Stimulated activated naive CD8-positive, alpha-beta T cell treated with anti-CD3 and anti-CD28 coated beads, Interleukin-15, Interleukin-2, amounts not matched to agents 100 ng/mL and 50 ng/mL, for 24 hours (primary cell): ENCODE results near the gene SEC22C.
"Not testable (repeated sequence)": the region's sequence is repeated elsewhere in the genome, so short reads cannot be mapped to it uniquely, and the experiment has no call there.

Experiments used
- H3K27ac Mint-ChIP-seq: one replicate; pipeline ENCODE4 v1.8.0; 2021; ENCODE audit warnings: mild to moderate bottlenecking, mixed read lengths
- H3K27me3 Mint-ChIP-seq: one replicate; pipeline ENCODE4 v1.8.0; 2021; ENCODE audit warnings: mixed read lengths
- H3K36me3 Mint-ChIP-seq: one replicate; pipeline ENCODE4 v1.8.0; 2021; ENCODE audit warnings: low read depth, mixed read lengths
- H3K4me1 Mint-ChIP-seq: one replicate; pipeline ENCODE4 v1.8.0; 2021; ENCODE audit warnings: low read depth, mixed read lengths
- H3K4me3 Mint-ChIP-seq: one replicate; pipeline ENCODE4 v1.8.0; 2021; ENCODE audit warnings: mild to moderate bottlenecking, mixed read lengths
- H3K9me3 Mint-ChIP-seq: one replicate; pipeline ENCODE4 v1.8.0; 2021; ENCODE audit warnings: mixed read lengths

The SEC22C gene, protein sequence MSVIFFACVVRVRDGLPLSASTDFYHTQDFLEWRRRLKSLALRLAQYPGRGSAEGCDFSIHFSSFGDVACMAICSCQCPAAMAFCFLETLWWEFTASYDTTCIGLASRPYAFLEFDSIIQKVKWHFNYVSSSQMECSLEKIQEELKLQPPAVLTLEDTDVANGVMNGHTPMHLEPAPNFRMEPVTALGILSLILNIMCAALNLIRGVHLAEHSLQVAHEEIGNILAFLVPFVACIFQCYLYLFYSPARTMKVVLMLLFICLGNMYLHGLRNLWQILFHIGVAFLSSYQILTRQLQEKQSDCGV

DNA sequence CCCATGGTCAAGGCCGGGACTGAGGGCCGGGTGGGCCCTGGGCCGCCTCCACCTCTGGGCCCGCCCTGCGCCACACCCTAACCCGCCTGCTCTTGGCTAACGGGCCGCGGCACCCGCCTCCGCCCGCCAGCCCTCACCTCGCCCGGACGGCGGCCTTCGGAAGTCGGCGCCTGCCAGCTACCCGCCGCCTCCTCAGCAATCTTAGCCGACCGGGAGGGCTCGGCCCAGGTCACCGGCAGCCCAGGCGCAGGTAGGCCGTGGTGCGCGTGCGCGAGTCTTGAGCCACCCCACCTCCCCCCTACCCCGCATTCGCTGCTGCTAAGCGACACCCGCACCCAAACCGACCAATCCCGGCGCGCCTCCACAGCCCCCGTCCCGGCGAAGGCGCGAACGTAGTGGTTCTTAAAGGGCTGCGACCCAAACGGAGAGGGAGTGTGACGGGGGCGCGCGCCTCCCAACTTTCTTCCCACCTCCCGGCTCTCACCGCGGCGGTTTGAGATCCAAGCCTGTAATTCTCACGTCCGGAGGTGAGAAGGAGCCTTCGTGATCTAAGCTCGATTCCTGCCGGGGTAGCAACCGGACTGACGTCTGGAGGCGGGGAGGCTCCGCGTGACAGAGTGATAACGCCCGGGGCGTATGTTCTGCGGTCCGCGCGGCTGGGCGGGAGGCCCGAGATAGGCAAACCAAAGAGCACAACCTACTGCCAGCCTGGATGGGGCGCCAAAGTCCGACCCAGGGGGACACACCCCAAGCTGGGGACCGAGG, at the start of gene SEC22C:
Gene SEC22C (minus strand): TSS at position 259 of the 765 bp plus-strand sequence. CDS start 12,921 bp downstream, outside the sequence.
- Mint-ChIP-seq H3K4me3 (peak within 1 kb of the TSS; percentile 84), H3K9me3 (no peaks in the 10 kb centered on the region), H3K27me3 (no peaks in the 10 kb centered on the region), H3K27ac (peak within 1 kb of the TSS; percentile 81), H3K4me1 (peaks cover 50% of the 10 kb centered on the region), H3K36me3 (peaks cover 12% of the 10 kb centered on the region)

DNA sequence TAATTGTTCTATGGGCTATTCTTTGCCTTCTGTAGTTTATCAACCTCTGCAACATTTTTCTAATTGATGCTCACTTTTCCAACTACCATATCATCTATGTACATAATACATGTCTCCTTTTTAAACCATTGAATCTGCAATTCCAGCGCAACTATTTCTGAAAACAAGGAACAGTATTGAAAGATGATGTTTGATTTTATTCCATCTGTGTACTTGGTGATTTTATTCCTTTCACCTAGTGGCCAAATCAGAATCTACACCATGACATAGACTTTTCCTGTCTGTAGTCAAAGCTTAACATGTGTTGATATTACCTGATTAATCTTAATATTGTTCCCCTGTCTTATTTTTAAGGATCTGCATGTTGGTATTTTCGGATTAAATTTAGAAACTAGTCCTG, 31.7 kb upstream of the SEC22C start:
- H3K4me3 Mint-ChIP-seq: no peak overlapping the region
- H3K9me3 Mint-ChIP-seq: no peaks in the 10 kb centered on the region
- H3K27me3 Mint-ChIP-seq: no peaks in the 10 kb centered on the region
- peaks cover 57% of the 10 kb centered on the region for H3K4me1 Mint-ChIP-seq
- H3K36me3 Mint-ChIP-seq: peaks cover 41% of the 10 kb centered on the region
- peak overlapping the region; percentile 5 for H3K27ac Mint-ChIP-seq

DNA sequence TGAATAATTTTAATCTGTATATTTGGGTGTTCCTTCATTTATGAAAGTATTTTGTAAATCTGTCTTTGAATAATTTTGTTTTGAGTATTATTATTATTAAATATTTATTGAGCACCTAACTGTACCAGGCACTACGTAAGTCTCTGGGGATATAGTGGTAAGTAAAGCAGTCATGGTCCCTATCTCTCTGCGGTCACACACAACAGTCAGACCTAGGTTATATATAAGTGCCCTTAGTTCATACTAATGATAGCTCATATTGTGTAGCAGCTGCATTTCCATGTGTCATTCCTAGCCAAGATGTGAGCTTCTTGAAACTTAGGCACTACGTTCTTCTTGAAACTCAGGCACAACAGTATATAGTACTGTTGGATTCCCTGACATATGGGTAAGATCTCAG, 31.2 kb upstream of the SEC22C start:
- H3K36me3 Mint-ChIP-seq: peaks cover 41% of the 10 kb centered on the region
- no peaks in the 10 kb centered on the region for H3K9me3 Mint-ChIP-seq
- no peak overlapping the region for H3K4me3 Mint-ChIP-seq
- H3K27ac Mint-ChIP-seq: no peak overlapping the region
- H3K27me3 Mint-ChIP-seq: no peaks in the 10 kb centered on the region
- peaks cover 57% of the 10 kb centered on the region for H3K4me1 Mint-ChIP-seq

DNA sequence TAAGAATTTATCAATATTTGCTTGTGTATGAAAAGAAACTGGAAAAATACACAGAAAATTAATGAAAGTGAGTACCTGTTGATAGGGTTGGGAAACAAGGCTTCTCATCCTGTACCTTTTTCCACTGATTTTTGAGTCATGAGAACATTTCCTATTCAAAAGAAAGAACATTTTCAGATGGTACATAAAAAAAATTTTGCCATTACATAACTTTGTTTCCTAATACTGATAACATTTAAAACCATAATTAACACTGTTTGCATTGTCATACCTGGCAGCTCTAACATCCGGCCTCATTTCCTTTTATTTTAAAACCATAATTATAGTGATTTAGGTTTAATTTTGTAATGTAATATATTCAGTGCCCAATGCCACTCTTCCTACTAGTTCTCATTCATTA, 30.4 kb upstream of the SEC22C start:
- Mint-ChIP-seq H3K4me1 (peaks cover 59% of the 10 kb centered on the region), H3K27ac (no peak overlapping the region)

DNA sequence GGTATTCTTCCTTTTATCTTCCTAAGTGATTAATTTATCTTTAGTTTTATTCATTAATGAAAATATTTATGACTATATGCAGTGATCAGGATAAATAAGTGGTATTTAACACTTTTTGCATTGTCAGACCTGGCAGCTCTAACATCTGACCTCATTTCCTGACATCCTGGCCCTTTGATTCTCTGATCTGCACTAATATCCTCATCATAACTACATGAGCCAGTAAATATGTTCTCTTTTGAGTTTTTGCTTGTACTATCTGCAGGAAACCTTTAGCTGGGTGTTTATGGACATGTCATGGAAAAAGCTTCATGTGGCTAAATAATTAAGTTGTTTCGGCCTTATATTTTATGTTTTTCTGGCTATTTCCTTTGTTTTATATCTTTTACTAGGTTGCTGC, 29.2 kb upstream of the SEC22C start:
- H3K27ac Mint-ChIP-seq: peak overlapping the region; percentile 17
- H3K4me1 Mint-ChIP-seq: peaks cover 65% of the 10 kb centered on the region
- no peaks in the 10 kb centered on the region for H3K9me3 Mint-ChIP-seq
- H3K36me3 Mint-ChIP-seq: peaks cover 47% of the 10 kb centered on the region
- no peak overlapping the region for H3K4me3 Mint-ChIP-seq
- no peaks in the 10 kb centered on the region for H3K27me3 Mint-ChIP-seq

More for the DNA sequence above, 30.4 kb upstream of the SEC22C start:
- Mint-ChIP-seq H3K9me3 (no peaks in the 10 kb centered on the region), H3K4me3 (no peak overlapping the region), H3K27me3 (no peaks in the 10 kb centered on the region), H3K36me3 (peaks cover 43% of the 10 kb centered on the region)

DNA sequence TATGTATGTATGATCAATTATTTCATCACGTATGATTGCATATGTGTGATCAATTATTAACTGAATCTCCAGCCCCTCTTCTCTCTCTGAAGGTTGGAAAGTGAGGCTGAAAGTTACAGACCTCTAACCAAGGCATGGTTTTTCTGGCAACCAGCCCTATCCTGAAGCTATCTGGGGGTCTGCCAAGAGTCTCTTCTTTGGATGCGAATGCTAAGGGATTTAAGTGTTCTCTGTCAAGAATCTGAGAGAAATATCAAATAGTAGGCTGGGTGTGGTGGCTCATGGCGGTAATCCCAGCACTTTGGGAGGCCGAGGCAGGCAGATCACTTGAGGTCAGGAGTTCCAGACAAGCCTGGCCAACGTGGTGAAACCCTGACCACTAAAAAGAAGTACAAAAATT, 26.8 kb upstream of the SEC22C start:
- H3K27me3 Mint-ChIP-seq: no peaks in the 10 kb centered on the region
- no peaks in the 10 kb centered on the region for H3K9me3 Mint-ChIP-seq
- no peak overlapping the region for H3K27ac Mint-ChIP-seq
- H3K4me1 Mint-ChIP-seq: peaks cover 80% of the 10 kb centered on the region
- no peak overlapping the region for H3K4me3 Mint-ChIP-seq
- H3K36me3 Mint-ChIP-seq: peaks cover 62% of the 10 kb centered on the region

DNA sequence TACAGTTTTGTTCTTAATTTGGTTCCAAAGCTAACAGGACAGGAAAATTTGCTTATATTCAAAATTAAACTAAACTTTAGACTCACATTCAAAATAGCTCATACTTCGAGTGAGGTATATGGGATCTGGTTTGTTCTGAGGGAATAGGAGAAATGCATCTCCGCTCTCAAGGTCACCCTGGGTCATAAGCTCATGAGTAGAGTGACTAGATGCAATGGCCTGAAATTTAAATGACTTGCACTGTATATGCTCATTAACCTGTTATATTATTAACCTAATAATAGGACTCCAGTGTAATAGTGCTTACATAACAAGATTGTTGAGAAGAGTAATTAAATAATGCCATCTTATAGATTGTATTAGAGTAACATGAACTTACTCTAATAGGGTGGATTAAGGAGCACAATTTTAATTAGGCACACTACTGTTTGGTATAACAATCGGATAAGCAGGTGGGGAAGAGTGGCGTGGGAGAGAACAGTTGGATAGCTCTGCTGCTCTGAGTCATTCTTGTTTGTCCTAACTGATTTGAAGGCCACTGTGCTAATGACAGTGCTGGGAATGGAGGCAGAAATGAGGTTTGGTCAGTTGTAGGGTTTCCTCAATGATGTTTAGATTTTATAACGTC, 23.9 kb upstream of the SEC22C start:
- Mint-ChIP-seq H3K36me3 (peaks cover 56% of the 10 kb centered on the region), H3K27ac (no peak overlapping the region), H3K4me3 (no peak overlapping the region), H3K4me1 (peaks cover 68% of the 10 kb centered on the region), H3K9me3 (no peaks in the 10 kb centered on the region), H3K27me3 (no peaks in the 10 kb centered on the region)

DNA sequence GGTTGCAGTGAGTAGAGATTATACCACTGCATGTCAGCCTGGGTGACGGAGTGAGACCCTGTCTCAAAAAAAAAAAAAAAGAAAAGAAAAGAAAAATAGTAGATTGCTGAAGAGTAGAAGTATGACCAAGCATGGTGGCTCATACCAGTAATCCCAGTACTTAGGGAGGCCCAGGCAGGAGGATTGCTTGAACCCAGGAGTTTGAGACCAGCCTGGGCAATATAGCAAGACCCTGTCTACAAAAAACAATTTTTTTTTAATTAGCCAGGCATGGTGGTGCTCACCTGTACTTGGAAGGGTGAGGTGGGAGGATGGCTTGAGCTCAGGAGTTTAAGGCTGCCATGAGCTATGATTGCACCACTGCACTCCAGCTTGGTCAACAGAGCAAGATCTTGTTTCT, 21.2 kb upstream of the SEC22C start:
- H3K4me1 Mint-ChIP-seq: peaks cover 62% of the 10 kb centered on the region
- no peak overlapping the region for H3K4me3 Mint-ChIP-seq
- H3K27ac Mint-ChIP-seq: no peak overlapping the region
- H3K9me3 Mint-ChIP-seq: no peaks in the 10 kb centered on the region
- peaks cover 43% of the 10 kb centered on the region for H3K36me3 Mint-ChIP-seq
- no peaks in the 10 kb centered on the region for H3K27me3 Mint-ChIP-seq

DNA sequence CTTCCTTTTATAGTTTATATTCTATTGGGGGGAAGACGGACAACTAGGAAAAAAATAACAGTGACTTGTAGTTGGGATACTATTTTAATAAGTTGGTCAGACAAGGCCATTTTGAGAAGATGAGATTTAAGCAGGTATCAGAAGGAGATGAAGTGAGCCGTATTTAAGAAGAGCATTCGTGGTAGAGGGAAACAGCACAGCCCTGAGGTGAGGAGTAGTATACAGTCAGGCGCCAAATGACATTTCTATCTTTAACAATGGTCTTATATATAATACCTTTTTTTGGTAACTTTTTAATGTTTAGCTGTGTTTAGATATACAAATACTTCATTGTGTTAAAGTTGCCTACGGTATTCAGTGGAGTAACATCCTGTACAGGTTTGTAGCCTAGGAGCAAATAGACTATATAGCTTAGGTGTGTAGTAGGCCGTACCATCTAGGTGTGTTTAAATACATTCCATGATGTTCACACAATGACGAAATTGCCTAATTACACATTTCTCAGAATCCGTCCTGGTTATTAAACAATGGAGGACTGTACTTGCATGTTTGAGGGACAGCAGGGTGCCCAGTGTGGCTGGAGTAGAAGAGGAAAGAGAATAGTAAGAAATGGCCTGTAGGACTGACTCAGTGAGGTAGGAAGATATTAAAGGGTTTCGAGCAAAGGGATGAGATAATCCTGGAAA, 20.3 kb upstream of the SEC22C start:
- Mint-ChIP-seq H3K4me3 (peak overlapping the region; percentile 96), H3K36me3 (peaks cover 42% of the 10 kb centered on the region), H3K9me3 (no peaks in the 10 kb centered on the region), H3K4me1 (peaks cover 54% of the 10 kb centered on the region), H3K27me3 (no peaks in the 10 kb centered on the region), H3K27ac (peak overlapping the region; percentile 89)

DNA sequence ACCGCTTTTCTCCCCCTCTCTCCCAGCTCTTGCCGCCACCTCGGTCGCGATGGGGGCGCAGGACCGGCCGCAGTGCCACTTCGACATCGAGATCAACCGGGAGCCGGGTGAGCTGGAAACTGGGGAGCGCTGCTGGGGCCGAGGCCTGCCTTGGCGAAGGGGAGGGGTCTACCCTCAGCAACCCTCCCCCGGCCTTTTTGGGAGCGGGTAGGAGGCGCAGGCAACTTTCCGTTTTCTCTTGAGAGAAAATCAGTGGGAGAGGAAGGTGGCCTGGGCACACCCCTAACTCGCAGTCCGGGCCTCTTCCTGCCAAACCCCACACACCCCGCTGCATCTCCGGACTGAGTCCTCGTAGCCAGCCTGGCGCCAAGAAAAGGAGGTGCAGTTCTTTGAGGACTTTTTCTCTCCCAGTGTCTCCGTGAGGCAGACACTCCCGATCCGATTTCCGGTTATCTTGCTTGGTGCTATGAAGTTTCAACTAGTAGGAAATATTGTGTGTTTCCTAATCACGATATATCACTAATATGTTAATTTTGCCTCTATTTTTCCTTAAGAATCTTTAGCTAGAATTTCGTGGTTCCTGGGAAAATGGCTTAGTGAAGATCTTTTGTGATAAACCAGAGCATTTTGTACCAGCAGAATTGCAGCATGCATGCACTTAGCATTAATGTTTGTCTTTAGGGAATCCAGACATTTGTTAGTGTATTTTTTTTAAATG, 19.4 kb upstream of the SEC22C start:
- H3K27ac Mint-ChIP-seq: peak overlapping the region; percentile 89
- H3K36me3 Mint-ChIP-seq: peaks cover 49% of the 10 kb centered on the region

DNA sequence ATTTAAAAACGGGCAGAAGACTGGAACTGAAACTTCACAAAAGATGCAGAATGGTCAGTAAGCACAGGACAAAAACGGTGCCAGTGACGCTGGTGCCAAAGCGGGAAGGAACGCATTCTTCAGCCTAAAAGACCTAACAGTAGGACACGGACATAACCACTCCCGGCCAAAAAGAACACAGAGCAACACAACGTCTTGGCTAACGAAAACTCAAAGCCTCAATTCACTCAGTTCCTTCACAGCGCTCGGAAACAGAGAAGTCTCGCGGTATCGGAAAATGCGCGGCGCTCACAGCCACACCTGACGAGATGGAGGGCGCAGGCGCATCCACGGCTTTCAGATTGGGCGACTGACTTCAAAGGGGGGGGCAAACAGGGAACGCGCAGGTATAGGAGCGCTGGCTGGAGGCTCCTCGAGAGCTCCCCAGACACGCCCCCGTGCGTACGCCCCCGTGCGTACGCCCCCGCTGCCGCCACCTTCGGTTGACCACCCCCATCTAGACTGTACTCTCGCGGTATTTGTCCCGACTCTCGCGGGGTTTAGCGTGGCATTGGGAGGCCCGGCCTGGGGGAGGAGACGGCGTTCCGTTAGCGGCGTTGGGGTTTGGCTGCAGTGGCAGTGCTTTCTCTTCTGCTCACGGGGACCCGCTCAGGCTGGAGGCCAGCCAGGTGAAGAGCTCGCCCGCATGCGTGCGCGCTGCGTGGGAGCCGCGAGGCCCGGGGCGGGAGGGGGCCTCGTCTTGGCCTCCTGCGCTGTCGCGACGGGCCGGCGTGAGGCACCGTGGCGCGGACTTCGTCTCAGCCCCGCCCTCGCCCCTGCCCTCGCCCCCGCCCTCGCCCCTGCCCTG, 18.6 kb upstream of the SEC22C start, which contains the start of gene NKTR:
Gene NKTR (plus strand): TSS at position 576 of the 847 bp plus-strand sequence. CDS start 321 bp downstream, outside the sequence.
- Mint-ChIP-seq H3K36me3 (peaks cover 51% of the 10 kb centered on the region), H3K9me3 (no peaks in the 10 kb centered on the region), H3K4me1 (peaks cover 43% of the 10 kb centered on the region), H3K27me3 (no peaks in the 10 kb centered on the region), H3K27ac (peak within 1 kb of the TSS; percentile 98), H3K4me3 (peak within 1 kb of the TSS; percentile 96)

More for the DNA sequence above, 19.4 kb upstream of the SEC22C start:
- Mint-ChIP-seq H3K4me3 (peak overlapping the region; percentile 96), H3K4me1 (peaks cover 51% of the 10 kb centered on the region), H3K9me3 (no peaks in the 10 kb centered on the region), H3K27me3 (no peaks in the 10 kb centered on the region)

DNA sequence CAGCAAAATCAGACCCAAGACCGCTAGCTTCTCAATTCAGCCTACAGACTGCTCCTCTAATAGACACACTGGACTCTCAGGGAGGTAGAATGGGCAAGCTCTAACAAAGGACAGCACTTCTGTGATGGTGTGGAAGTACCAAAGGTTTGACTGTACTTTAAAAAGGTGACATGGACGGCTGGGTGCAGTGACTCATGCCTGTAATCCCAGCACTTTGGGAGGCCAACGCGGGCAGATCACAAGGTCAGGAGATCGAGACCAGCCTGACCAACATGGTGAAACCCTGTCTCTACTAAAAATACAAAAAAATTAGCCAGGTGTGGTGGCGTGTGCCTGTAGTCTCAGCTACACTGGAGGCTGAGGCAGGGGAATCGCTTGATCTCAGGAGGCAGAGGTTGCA, 15.3 kb upstream of the SEC22C start:
- not testable (repeated sequence) for H3K27ac Mint-ChIP-seq, H3K9me3 Mint-ChIP-seq, H3K27me3 Mint-ChIP-seq, H3K4me3 Mint-ChIP-seq
- Mint-ChIP-seq H3K36me3 (peaks cover 50% of the 10 kb centered on the region), H3K4me1 (peaks cover 37% of the 10 kb centered on the region)

DNA sequence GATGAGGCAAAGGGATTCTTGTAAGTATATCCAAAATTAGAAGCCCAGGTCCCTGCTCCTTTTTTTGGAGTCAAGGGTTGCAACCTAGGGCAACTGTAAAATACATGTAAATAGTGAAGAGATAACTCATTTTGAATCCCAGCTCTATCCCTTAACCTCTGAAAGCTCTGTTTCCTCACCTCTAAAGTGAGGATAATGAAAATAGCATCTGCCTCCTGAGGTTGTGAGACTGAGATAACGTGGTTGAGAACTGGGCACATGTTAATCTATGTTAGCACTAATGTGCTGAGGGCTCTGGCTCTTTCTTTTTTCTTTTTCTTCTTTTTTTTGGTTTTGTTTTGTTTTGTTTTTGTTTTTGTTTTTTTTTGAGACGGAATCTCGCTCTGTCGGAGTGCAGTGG, 13.9 kb upstream of the SEC22C start:
- peaks cover 44% of the 10 kb centered on the region for H3K4me1 Mint-ChIP-seq
- peak overlapping the region; percentile 40 for H3K27ac Mint-ChIP-seq
- no peaks in the 10 kb centered on the region for H3K9me3 Mint-ChIP-seq
- H3K4me3 Mint-ChIP-seq: no peak overlapping the region
- no peaks in the 10 kb centered on the region for H3K27me3 Mint-ChIP-seq
- H3K36me3 Mint-ChIP-seq: peaks cover 58% of the 10 kb centered on the region
